HEK293 (cell line): Measurements from ENCODE around the gene RBMS1.

Experiments used
- CTCF ChIA-PET: fragments of 350-600 bp; formaldehyde crosslinking; extraction: SDS; loops from one replicate; lab custom pipeline; 2021; ENCODE audit warnings: antibody characterized with exemption; lab: Yijun Ruan, JAX
- POLR2A ChIA-PET: fragments of 300-600 bp; formaldehyde crosslinking; extraction: SDS; loops from one replicate; lab custom pipeline; 2020; ENCODE audit warnings: antibody characterized with exemption, inconsistent platforms; lab: Yijun Ruan, JAX
- H3K27ac ChIP-seq: fragments of 200-500 bp; sonication (Bioruptor generic); 2 replicates; pipeline ENCODE4 v1.5.1; 2014; ENCODE audit warnings: low read depth, low read length, control low read depth, inconsistent platforms; ENCODE audit errors: extremely low read depth
- H3K36me3 ChIP-seq, 2 experiments: fragments of 200-500 bp in 1 of 2; sonication (Bioruptor generic) in 1 of 2; 1 replicate in 1 of 2; 2 replicates in 1 of 2; pipeline ENCODE4 v1.5.1; 2014 to 2017; ENCODE audit warnings: inconsistent platforms in 2 of 2, low read length in 2 of 2; ENCODE audit not compliant: control insufficient read depth in 2 of 2, insufficient read depth in 1 of 2
- H3K4me1 ChIP-seq: fragments of 200-500 bp; sonication (Bioruptor generic); 2 replicates; pipeline ENCODE4 v1.5.1; 2014; ENCODE audit warnings: mild to moderate bottlenecking, low read length, inconsistent platforms; ENCODE audit not compliant: control insufficient read depth, insufficient read depth
- H3K4me3 ChIP-seq: 2 replicates; pipeline ENCODE4 v1.5.1; 2011; ENCODE audit warnings: low read depth, mild to moderate bottlenecking, control low read depth, low read length, moderate library complexity
- H3K9me3 ChIP-seq: fragments of 200-500 bp; sonication (Bioruptor generic); 2 replicates; pipeline ENCODE4 v1.5.1; 2014; ENCODE audit warnings: low read depth, low read length, inconsistent platforms; ENCODE audit not compliant: control insufficient read depth, insufficient read depth
- ATF2 ChIP-seq: fragments of 450-650 bp; formaldehyde crosslinking; IDR thresholded peaks from 2 replicates; pipeline ENCODE4 v1.5.1; 2016; ENCODE audit warnings: missing biosample characterization, missing genetic modification characterization, low read depth
- BCL11A ChIP-seq: fragments of 450-650 bp; formaldehyde crosslinking; IDR thresholded peaks from 2 replicates; pipeline ENCODE4 v1.5.1; 2016; ENCODE audit warnings: low read depth, missing biosample characterization, missing genetic modification characterization
- SCRT2 ChIP-seq: fragments of 450-650 bp; formaldehyde crosslinking; IDR thresholded peaks from 2 replicates; pipeline ENCODE4 v1.5.1; 2016; ENCODE audit warnings: missing biosample characterization, missing genetic modification characterization
- TSHZ1 ChIP-seq: fragments of 450-650 bp; formaldehyde crosslinking; IDR thresholded peaks from 2 replicates; pipeline ENCODE4 v1.5.1; 2016; ENCODE audit warnings: missing biosample characterization, missing genetic modification characterization, borderline replicate concordance
- ZBTB1 ChIP-seq: fragments of 450-650 bp; formaldehyde crosslinking; IDR thresholded peaks from 2 replicates; pipeline ENCODE4 v1.5.1; 2016; ENCODE audit warnings: missing biosample characterization, missing genetic modification characterization
- ZBTB7A ChIP-seq: fragments of 450-650 bp; formaldehyde crosslinking; IDR thresholded peaks from 2 replicates; pipeline ENCODE4 v1.5.1; 2016; ENCODE audit warnings: low read depth, missing biosample characterization, missing genetic modification characterization
- ZNF138 ChIP-seq: fragments of 450-650 bp; formaldehyde crosslinking; IDR thresholded peaks from 2 replicates; pipeline ENCODE4 v1.5.1; 2016; ENCODE audit warnings: missing biosample characterization, missing genetic modification characterization, borderline replicate concordance
- ZNF146 ChIP-seq: fragments of 450-650 bp; formaldehyde crosslinking; IDR thresholded peaks from 2 replicates; pipeline ENCODE4 v1.5.1; 2016; ENCODE audit warnings: missing biosample characterization, missing genetic modification characterization
- ZNF26 ChIP-seq: fragments of 450-650 bp; formaldehyde crosslinking; IDR thresholded peaks from 2 replicates; pipeline ENCODE4 v1.5.1; 2016; ENCODE audit warnings: missing biosample characterization, missing genetic modification characterization
- ZNF266 ChIP-seq: fragments of 450-650 bp; formaldehyde crosslinking; IDR thresholded peaks from 2 replicates; pipeline ENCODE4 v1.5.1; 2016; ENCODE audit warnings: missing biosample characterization, missing genetic modification characterization, low read depth
- ZNF280C ChIP-seq: fragments of 450-650 bp; formaldehyde crosslinking; IDR thresholded peaks from 2 replicates; pipeline ENCODE4 v1.5.1; 2016; ENCODE audit warnings: missing biosample characterization, missing genetic modification characterization
- ZNF658 ChIP-seq: fragments of 450-650 bp; formaldehyde crosslinking; IDR thresholded peaks from 2 replicates; pipeline ENCODE4; 2016; ENCODE audit warnings: missing biosample characterization, missing genetic modification characterization
- ZNF785 ChIP-seq: fragments of 450-650 bp; formaldehyde crosslinking; IDR thresholded peaks from 2 replicates; pipeline ENCODE4 v1.5.1; 2016; ENCODE audit warnings: missing biosample characterization, missing genetic modification characterization
- TF ChIP-seq, protein P1 (sequence below): fragments of 450-650 bp; formaldehyde crosslinking; IDR thresholded peaks from 2 replicates; pipeline ENCODE4 v1.5.1; 2016; ENCODE audit warnings: missing biosample characterization, missing genetic modification characterization
- TF ChIP-seq, protein P2 (sequence below): fragments of 450-650 bp; formaldehyde crosslinking; IDR thresholded peaks from 2 replicates; pipeline ENCODE4 v1.5.1; 2016; ENCODE audit warnings: missing biosample characterization, missing genetic modification characterization

Gene RBMS1

GRCh38 chr2:160464017-160464416 lies 29.6 kb downstream of the RBMS1 start:
- Histone ChIP-seq H3K36me3 (no peaks in the 10 kb centered on the region), H3K27ac (no peak overlapping the region), H3K4me1 (peaks cover 11% of the 10 kb centered on the region; the same call in 1 of the 2 replicates), H3K4me3 (no peak overlapping the region), H3K9me3 (no peaks in the 10 kb centered on the region)
- 0 out of 2 replicates have a peak, but pooled peaks have one; percentile 12 for TF ChIP-seq ATF2
- no peak for TF ChIP-seq ZNF146 (tag by site-specific recombination)
- CTCF ChIA-PET: no interaction called here
- POLR2A ChIA-PET: no interaction called here

GRCh38 chr2:160463245-160463644 lies 30.4 kb downstream of the RBMS1 start:
- Histone ChIP-seq H3K27ac (no peak overlapping the region), H3K4me3 (no peak overlapping the region), H3K9me3 (no peaks in the 10 kb centered on the region), H3K36me3 (no peaks in the 10 kb centered on the region; a peak in 1 of 3 replicates), H3K4me1 (0 out of 2 replicates have a peak, but pooled peaks cover 12% of the 10 kb centered on the region)
- ChIA-PET POLR2A (no interaction called here), CTCF (no interaction called here)
- TF ChIP-seq ZNF658 (tag by site-specific recombination) (no peak), ZNF266 (no peak), ZNF138 (tag by site-specific recombination) (no peak), BCL11A (no peak), ZNF26 (tag by site-specific recombination) (no peak), ZNF785 (tag by site-specific recombination) (no peak), ZNF280C (tag by site-specific recombination) (no peak), ZBTB1 (tag by site-specific recombination) (no peak), ZBTB7A (tag by site-specific recombination) (no peak)
- TF ChIP-seq, protein P1, sequence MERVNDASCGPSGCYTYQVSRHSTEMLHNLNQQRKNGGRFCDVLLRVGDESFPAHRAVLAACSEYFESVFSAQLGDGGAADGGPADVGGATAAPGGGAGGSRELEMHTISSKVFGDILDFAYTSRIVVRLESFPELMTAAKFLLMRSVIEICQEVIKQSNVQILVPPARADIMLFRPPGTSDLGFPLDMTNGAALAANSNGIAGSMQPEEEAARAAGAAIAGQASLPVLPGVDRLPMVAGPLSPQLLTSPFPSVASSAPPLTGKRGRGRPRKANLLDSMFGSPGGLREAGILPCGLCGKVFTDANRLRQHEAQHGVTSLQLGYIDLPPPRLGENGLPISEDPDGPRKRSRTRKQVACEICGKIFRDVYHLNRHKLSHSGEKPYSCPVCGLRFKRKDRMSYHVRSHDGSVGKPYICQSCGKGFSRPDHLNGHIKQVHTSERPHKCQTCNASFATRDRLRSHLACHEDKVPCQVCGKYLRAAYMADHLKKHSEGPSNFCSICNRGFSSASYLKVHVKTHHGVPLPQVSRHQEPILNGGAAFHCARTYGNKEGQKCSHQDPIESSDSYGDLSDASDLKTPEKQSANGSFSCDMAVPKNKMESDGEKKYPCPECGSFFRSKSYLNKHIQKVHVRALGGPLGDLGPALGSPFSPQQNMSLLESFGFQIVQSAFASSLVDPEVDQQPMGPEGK: no peak
- TF ChIP-seq, protein P2, sequence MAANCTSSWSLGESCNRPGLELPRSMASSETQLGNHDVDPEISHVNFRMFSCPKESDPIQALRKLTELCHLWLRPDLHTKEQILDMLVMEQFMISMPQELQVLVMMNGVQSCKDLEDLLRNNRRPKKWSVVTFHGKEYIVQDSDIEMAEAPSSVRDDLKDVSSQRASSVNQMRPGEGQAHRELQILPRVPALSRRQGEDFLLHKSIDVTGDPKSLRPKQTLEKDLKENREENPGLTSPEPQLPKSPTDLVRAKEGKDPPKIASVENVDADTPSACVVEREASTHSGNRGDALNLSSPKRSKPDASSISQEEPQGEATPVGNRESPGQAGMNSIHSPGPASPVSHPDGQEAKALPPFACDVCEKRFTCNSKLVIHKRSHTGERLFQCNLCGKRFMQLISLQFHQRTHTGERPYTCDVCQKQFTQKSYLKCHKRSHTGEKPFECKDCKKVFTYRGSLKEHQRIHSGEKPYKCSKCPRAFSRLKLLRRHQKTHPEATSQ (tag by site-specific recombination): no peak

DNA sequence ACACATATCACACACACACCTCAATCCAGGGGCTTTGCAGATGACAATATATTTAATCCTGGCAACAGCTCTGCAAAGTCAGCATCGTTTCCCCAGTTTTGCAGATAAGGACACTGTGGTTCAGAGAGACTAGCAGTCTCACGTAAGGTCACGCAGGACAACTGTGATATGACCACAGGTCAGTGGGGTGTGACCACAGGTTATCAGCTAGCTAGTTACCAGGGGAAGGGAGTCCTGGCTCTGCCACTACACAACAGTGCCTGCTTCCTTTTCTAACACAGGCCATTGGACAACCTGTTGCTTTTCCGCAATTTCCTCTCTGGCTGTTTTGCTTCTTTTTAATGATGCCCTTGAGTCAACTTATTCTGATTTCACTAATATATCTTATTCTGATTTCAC lies 33.3 kb downstream of the RBMS1 start:
- Histone ChIP-seq H3K4me3 (no peak overlapping the region), H3K4me1 (0 out of 2 replicates have a peak, but pooled peaks cover 8% of the 10 kb centered on the region), H3K36me3 (no peaks in the 10 kb centered on the region; a peak in 1 of 3 replicates), H3K9me3 (no peaks in the 10 kb centered on the region), H3K27ac (no peak overlapping the region)
- ChIA-PET POLR2A (no interaction called here), CTCF (no interaction called here)
- no peak for TF ChIP-seq TSHZ1 (tag by site-specific recombination)
- peak; percentile 87 for TF ChIP-seq SCRT2 (tag by site-specific recombination)
